ENCODE data around the gene EN1. TPM values are rescaled to one million over a fixed set of nuclear protein-coding genes. Genes with fewer than 3 reads are reported as not detected.

EN1 gene
- total and polyA plus RNA-seq, 2 of the 13 experiments (the other 11 are each of a cell fraction or from before 2014, with no cell fraction given), result not detected

DNA sequence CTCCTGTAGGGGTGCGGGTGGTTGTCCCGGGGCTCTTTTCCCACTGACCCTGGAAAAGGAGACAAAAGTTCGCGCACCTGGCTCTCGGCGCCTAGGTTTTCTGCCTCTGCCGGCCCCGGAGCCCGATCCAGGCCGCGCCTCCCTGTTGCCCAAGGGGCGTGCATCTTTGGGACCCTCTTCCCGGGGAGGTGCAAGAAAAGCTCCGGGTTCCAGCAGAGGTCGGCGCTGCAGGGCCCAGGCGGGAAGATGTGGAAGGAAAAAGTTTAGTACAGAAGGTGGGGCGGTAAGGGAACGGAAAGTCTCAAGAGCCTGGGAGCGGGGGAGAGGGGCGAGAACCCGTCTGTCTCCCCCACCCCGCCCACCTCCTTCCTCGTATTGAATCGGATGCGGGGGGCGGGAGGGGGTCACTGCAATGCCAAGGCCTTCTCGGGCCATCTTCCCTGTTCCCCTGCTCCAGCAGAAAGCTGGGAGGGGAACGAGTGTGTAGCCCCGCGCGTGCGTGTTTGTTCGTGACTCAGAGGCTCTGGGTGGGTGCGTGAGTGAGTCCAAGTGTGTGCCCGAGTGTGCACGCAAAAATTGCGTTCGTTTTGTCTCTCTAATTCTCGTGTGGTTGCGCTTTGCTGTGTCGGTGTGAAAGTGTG lies 6.3 kb upstream of the EN1 start:
- Histone ChIP-seq H4K20me1 (ENCODE audit: insufficient read depth, low read length) (no peaks in the 10 kb centered on the region), H3K4me3 (replicated peaks in 1 of 3; ENCODE audit: insufficient read depth in 1 of 3, low read depth in 2 of 3, low read length in 3 of 3) (no peak overlapping the region), H3K9me3 (ENCODE audit: low read length) (no peaks in the 10 kb centered on the region), H3K79me2 (ENCODE audit: insufficient read depth, low read length) (no peaks in the 10 kb centered on the region), H3K36me3 (replicated peaks in 1 of 2; ENCODE audit: control insufficient read depth in 1 of 2, insufficient read depth in 2 of 2, low read length in 2 of 2) (no peaks in the 10 kb centered on the region; a peak in 1 of 5 replicates), H2AFZ (ENCODE audit: low read length) (no peak overlapping the region), H3K4me2 (ENCODE audit: low read depth, low read length) (no peak overlapping the region), H3K27me3 (ENCODE audit: control insufficient read depth in 1 of 2, insufficient read depth in 2 of 2, low read length in 2 of 2) (peaks cover 24 to 95% of the 10 kb centered on the region in 2 experiments), H3K4me1 (ENCODE audit: insufficient read depth, low read length) (no peaks in the 10 kb centered on the region), H3K27ac (ENCODE audit: extremely low read length, insufficient read depth, low read length) (no peak overlapping the region), H3K9ac (ENCODE audit: insufficient read depth, low read depth, low read length) (no peak overlapping the region)
- TF ChIP-seq YY1 (IDR thresholded peaks at IDR 0.05; ENCODE audit: insufficient read depth, insufficient replicate concordance, low read depth, low read length), result no peak
- no peak for TF ChIP-seq PATZ1 (CRISPR knock-in tag; IDR thresholded peaks at IDR 0.05)
- no peak for TF ChIP-seq ZNF766 (CRISPR knock-in tag; IDR thresholded peaks at IDR 0.05; ENCODE audit: borderline replicate concordance)
- no peak for TF ChIP-seq ZNF317 (CRISPR knock-in tag; IDR thresholded peaks at IDR 0.05)
- TF ChIP-seq ZNF564 (CRISPR knock-in tag; IDR thresholded peaks at IDR 0.05), result no peak
- TF ChIP-seq SMARCC2 (IDR thresholded peaks at IDR 0.05), result no peak
- FAIRE-seq (no peak), DNase-seq (ENCODE audit: low spot score) (no peak), ATAC-seq (no peak)
- ChIA-PET POLR2A (no interaction called here), CTCF (ENCODE audit: low intra/inter-chr PET ratio, low total read pairs) (no interaction called here)
- WGBS (ENCODE audit: low lambda C conversion rate), result 32% methylated on average over 42 of the region's 42 CpGs
- in situ Hi-C loops (cut with HindIII; ENCODE audit: extremely low pct_ligation_motif_present, low pct_unique_long_range_greater_than_20kb), result loop anchor here (10.0 kb wide), 1 partner anchor 809 kb away; no protein-coding TSS in a partner anchor
- intact Hi-C loops (cut with micrococcal nuclease; ENCODE audit: unreplicated experiment), result loop anchor here (2.0 kb wide), 2 partner anchors 91 to 361 kb away; no protein-coding TSS in a partner anchor
- BruUV-seq (replicated peaks), result no TSS peak
